Fibroblast of lung (primary cell): Measurements from ENCODE around the gene WNK1. TPM values are rescaled to one million over a fixed set of nuclear protein-coding genes. Genes with fewer than 3 reads are reported as not detected.
A peak's percentile ranks its signal among the peaks of the same experiment; 100 is the strongest.

Experiments used
- DNase-seq, 2 donors: peaks; one replicate each; pipeline versions ENCODE4 v3.0.0 to v3.0.0-alpha.2; 2010; ENCODE audit warnings: low read depth in 2 of 2
- H2AFZ ChIP-seq: 2 replicates; pipeline ENCODE4 v1.5.1; 2012; ENCODE audit warnings: low read length, control low read depth, inconsistent platforms
- H3K27ac ChIP-seq: 2 replicates; pipeline ENCODE4 v1.5.1; 2011; ENCODE audit warnings: low read length, control low read depth; ENCODE audit not compliant: insufficient read depth
- H3K27me3 ChIP-seq: 2 replicates; pipeline ENCODE4 v1.5.1; 2011; ENCODE audit warnings: mild to moderate bottlenecking, low read length; ENCODE audit not compliant: control insufficient read depth, insufficient read depth
- H3K36me3 ChIP-seq: 2 replicates; pipeline ENCODE4 v1.5.1; 2011; ENCODE audit warnings: low read length; ENCODE audit not compliant: control insufficient read depth, insufficient read depth
- H3K4me1 ChIP-seq: 2 replicates; pipeline ENCODE4 v1.5.1; 2011; ENCODE audit warnings: low read length; ENCODE audit not compliant: control insufficient read depth, insufficient read depth; ENCODE audit errors: extremely low read depth
- H3K4me2 ChIP-seq: 2 replicates; pipeline ENCODE4 v1.5.1; 2011; ENCODE audit warnings: low read length, control low read depth; ENCODE audit not compliant: insufficient read depth; ENCODE audit errors: extremely low read depth
- H3K4me3 ChIP-seq, 4 experiments: fragments of 200-600 bp in 1 of 4; sonication (generic) in 1 of 4; replicated peaks in 1 of 4; 2 replicates each; pipeline ENCODE4 v1.5.1; 2011 to 2016; ENCODE audit warnings: low read length in 4 of 4, low read depth in 3 of 4, mild to moderate bottlenecking in 3 of 4, control low read depth in 2 of 4, inconsistent platforms in 1 of 4, mixed read lengths in 1 of 4; ENCODE audit not compliant: insufficient read depth in 1 of 4; ENCODE audit errors: control extremely low read depth in 1 of 4
- H3K79me2 ChIP-seq: 2 replicates; pipeline ENCODE4 v1.5.1; 2012; ENCODE audit warnings: mild to moderate bottlenecking, low read length, inconsistent platforms; ENCODE audit not compliant: control insufficient read depth, insufficient read depth
- H3K9ac ChIP-seq: 2 replicates; pipeline ENCODE4 v1.5.1; 2011; ENCODE audit warnings: mild to moderate bottlenecking, low read length, control low read depth; ENCODE audit not compliant: insufficient read depth
- H3K9me3 ChIP-seq: 2 replicates; pipeline ENCODE4 v1.5.1; 2012; ENCODE audit warnings: low read depth, low read length; ENCODE audit not compliant: control insufficient read depth, insufficient read depth
- H4K20me1 ChIP-seq: 2 replicates; pipeline ENCODE4 v1.5.1; 2011; ENCODE audit warnings: low read length; ENCODE audit not compliant: control insufficient read depth, insufficient read depth; ENCODE audit errors: extremely low read depth
- EZH2 ChIP-seq: IDR thresholded peaks from 2 replicates; pipeline ENCODE4 v1.5.1; 2012; ENCODE audit warnings: low read length, control low read depth, mild to moderate bottlenecking; ENCODE audit errors: missing control alignments
- polyA plus RNA-seq, 2 donors: library from polyadenylated mRNA; depleted of rRNA in 1 of 2; stranded (reverse) in 1 of 2; unstranded in 1 of 2; fragments of >200 nt; gene quantifications; 2 replicates each; pipeline ENCODE4 v1.2.1, GENCODE V29; 2011 to 2012; ENCODE audit warnings: missing spikeins in 1 of 2
- total RNA-seq: library from RNA; depleted of rRNA; stranded (reverse); fragments of >200 nt; gene quantifications from 2 replicates; pipeline ENCODE4 v1.2.1, GENCODE V29; 2014
- TF ChIP-seq, protein P1 (sequence below), 2 donors: IDR thresholded peaks in 1 of 2; conservative IDR thresholded peaks in 1 of 2; 1 replicate in 1 of 2; 2 replicates in 1 of 2; pipeline ENCODE4 v1.5.1; 2011 to 2012; ENCODE audit warnings: low read length in 2 of 2, control low read depth in 1 of 2, inconsistent platforms in 1 of 2, low read depth in 1 of 2, mild to moderate bottlenecking in 1 of 2

The WNK1 gene
- total and polyA plus RNA-seq, 2 donors (not counting 1 experiment from before 2014, with no cell fraction given) = 38.5 to 130 TPM

DNA sequence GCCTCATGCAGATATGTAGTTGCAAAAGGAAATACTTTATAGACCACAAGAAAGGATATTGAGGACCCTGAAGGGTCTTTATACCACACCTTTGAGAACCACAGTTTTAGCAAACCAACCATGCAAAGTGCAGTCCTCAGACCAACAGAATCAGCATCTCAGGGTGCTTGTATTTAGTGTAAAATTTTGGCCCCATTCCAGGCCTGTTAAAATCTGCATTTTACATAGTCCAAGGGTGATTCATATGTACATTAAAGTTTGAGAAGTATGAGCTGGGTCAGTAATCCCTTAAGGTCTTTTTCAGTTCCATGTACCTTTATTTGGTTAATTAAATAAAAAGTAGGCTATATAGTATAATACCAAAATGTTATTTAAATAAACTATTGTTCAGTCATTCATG lies 91.2 kb downstream of the WNK1 start:
- H3K79me2 ChIP-seq = no peaks in the 10 kb centered on the region
- peak in 1 of 2 donors; percentile 46 for DNase-seq

DNA sequence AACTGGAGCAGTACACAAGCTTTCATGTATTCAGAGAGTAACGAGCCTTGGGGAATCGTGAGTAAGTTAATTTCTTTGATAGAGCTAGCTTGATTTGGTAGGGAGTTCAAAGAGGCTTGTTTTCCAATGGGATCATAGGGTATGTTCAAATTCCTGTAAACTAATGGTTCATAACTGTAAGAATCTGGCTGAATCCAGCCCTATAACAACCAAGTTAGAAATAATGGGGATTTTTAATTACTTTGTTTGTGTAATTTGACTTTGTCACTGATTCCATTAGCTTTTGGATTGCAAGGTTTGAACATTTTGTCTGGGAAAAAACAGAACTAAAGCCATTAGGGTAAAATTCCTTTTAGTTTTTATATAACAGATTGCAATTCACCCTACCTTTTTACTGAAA lies 94.0 kb downstream of the WNK1 start:
- H3K4me2 ChIP-seq = no peak overlapping the region
- H3K4me1 ChIP-seq = peaks cover 3% of the 10 kb centered on the region
- no peak overlapping the region for H3K4me3 ChIP-seq
- H3K27ac ChIP-seq = no peak overlapping the region
- H4K20me1 ChIP-seq = no peaks in the 10 kb centered on the region
- no peaks in the 10 kb centered on the region for H3K9me3 ChIP-seq
- H3K79me2 ChIP-seq = peaks cover 5% of the 10 kb centered on the region
- DNase-seq = no peak
- no peak for TF ChIP-seq EZH2
- TF ChIP-seq, protein P1, sequence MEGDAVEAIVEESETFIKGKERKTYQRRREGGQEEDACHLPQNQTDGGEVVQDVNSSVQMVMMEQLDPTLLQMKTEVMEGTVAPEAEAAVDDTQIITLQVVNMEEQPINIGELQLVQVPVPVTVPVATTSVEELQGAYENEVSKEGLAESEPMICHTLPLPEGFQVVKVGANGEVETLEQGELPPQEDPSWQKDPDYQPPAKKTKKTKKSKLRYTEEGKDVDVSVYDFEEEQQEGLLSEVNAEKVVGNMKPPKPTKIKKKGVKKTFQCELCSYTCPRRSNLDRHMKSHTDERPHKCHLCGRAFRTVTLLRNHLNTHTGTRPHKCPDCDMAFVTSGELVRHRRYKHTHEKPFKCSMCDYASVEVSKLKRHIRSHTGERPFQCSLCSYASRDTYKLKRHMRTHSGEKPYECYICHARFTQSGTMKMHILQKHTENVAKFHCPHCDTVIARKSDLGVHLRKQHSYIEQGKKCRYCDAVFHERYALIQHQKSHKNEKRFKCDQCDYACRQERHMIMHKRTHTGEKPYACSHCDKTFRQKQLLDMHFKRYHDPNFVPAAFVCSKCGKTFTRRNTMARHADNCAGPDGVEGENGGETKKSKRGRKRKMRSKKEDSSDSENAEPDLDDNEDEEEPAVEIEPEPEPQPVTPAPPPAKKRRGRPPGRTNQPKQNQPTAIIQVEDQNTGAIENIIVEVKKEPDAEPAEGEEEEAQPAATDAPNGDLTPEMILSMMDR (conservative IDR thresholded peaks at IDR 0.05 in 1 of 2, IDR thresholded peaks at IDR 0.05 in 1 of 2; ENCODE audit: low read depth in 1 of 2, low read length in 2 of 2) = no peak
- H2AFZ ChIP-seq = no peak overlapping the region
- no peak overlapping the region for H3K9ac ChIP-seq
- H3K27me3 ChIP-seq = no peaks in the 10 kb centered on the region
- no peaks in the 10 kb centered on the region for H3K36me3 ChIP-seq

More for the DNA sequence above, 91.2 kb downstream of the WNK1 start:
- Histone ChIP-seq H3K4me2 (no peak overlapping the region), H3K27ac (no peak overlapping the region), H4K20me1 (no peaks in the 10 kb centered on the region), H3K4me1 (peaks cover 3% of the 10 kb centered on the region), H3K4me3 (no peak overlapping the region), H3K9ac (no peak overlapping the region), H3K36me3 (no peaks in the 10 kb centered on the region), H2AFZ (no peak overlapping the region), H3K9me3 (no peaks in the 10 kb centered on the region), H3K27me3 (no peaks in the 10 kb centered on the region)
- TF ChIP-seq EZH2 = no peak
- TF ChIP-seq, protein P1 (conservative IDR thresholded peaks at IDR 0.05 in 1 of 2, IDR thresholded peaks at IDR 0.05 in 1 of 2; ENCODE audit: low read depth in 1 of 2, low read length in 2 of 2) = no peak

DNA sequence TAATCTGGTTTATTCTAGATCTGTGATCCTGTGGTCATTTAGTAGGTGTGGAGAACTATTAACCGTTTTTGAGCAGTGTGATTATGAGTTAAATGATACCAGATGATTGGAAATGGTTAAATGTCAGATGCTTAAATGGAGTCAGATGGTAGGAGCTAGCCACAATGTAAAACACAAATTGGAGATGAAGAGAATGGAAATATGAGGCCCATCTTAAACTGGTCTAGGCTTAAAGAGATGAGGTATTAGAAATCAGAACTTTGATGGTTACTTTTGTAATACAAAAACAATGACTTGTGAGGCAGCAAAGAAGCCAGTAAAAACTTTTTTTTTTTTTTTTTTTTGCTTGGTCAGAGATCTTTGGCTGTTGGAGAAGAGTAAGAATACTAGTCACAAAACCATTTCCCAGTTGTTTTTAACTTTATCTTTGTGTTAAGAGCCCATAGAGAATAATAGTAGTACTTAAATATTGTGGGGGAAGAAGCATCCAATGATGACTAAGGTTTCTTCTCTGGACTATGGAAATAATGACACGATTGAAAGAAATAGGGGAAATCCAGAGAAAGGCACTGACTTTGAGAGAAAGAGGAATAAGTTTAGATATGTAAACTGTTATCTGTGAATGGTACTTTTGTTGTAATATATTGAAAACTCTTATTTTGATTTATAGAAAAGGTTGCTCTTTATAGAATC lies 95.9 kb downstream of the WNK1 start:
- peaks cover 15% of the 10 kb centered on the region for H3K79me2 ChIP-seq
- DNase-seq = peak in 1 of 2 donors; percentile 59
- H2AFZ ChIP-seq = no peak overlapping the region
- no peak overlapping the region for H3K4me2 ChIP-seq
- no peaks in the 10 kb centered on the region for H3K9me3 ChIP-seq
- no peak overlapping the region for H3K4me3 ChIP-seq
- TF ChIP-seq EZH2 = no peak
- TF ChIP-seq, protein P1 (conservative IDR thresholded peaks at IDR 0.05 in 1 of 2, IDR thresholded peaks at IDR 0.05 in 1 of 2; ENCODE audit: low read depth in 1 of 2, low read length in 2 of 2) = no peak
- no peaks in the 10 kb centered on the region for H4K20me1 ChIP-seq
- H3K36me3 ChIP-seq = no peaks in the 10 kb centered on the region
- no peaks in the 10 kb centered on the region for H3K27me3 ChIP-seq
- H3K9ac ChIP-seq = no peak overlapping the region
- no peak overlapping the region for H3K27ac ChIP-seq
- peaks cover 3% of the 10 kb centered on the region for H3K4me1 ChIP-seq
